ENCODE measurements around the gene USP3. TPM values are rescaled to one million over a fixed set of nuclear protein-coding genes. Genes with fewer than 3 reads are reported as not detected.

The USP3 gene
- total and polyA plus RNA-seq, 2 donors (not counting 1 experiment from before 2014, with no cell fraction given): 21.3 to 55.5 TPM

DNA sequence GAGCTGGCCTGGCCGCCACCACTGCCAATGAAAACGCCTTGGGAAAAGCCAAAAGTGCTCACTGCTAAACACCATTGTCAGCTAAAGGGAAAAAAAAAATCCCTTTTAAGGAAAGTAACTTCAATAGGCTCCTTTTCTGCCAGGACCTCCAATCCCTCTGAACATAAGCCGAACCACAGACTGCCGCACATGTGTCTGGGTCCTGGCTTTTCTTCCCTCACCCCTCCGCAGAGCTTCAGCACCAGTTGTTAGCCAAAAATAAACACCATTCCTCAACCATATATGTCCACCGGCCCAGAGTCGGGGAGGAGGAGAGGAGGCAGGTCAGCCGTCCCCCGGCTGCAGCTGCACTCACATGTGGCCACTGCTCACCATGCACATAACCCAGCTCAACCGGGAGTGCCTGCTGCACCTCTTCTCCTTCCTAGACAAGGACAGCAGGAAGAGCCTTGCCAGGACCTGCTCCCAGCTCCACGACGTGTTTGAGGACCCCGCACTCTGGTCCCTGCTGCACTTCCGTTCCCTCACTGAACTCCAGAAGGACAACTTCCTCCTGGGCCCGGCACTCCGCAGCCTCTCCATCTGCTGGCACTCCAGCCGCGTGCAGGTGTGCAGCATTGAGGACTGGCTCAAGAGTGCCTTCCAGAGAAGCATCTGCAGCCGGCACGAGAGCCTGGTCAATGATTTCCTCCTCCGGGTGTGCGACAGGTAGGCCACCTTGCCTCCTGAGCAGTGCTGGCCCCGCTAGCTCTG is 92.8 kb downstream of the USP3 start, which contains the start of gene FBXL22:
TSS of gene FBXL22 (plus strand) at position 350 of the 753 bp plus-strand sequence. CDS start at position 356, 6 bp downstream.
- H3K9ac ChIP-seq (ENCODE audit: insufficient read depth, low read length): no peak within 1 kb of the TSS

DNA sequence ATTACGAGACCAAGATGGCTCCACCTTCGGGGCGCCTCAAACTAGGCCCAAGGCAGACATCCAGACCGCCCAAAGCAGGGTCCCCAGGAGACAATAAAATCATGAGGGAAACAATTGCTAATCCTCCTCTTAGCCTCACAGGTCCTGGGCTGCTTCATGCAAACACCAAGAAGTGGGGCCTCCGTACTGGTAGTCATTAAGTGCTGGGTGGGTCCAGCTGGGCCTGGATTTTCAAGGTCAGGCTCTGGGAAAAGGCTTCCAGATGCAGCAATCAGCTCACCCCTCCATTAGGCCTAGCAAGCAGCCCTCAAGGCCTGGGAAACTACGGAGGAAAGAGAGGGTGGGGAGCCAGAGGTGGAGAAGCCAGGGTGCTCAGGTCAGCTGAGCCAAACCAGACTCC is 93.4 kb downstream of the USP3 start:
- H3K4me3 ChIP-seq (replicated peaks in 1 of 4; ENCODE audit: control extremely low read depth in 1 of 4, insufficient read depth in 1 of 4, low read depth in 3 of 4, low read length in 4 of 4): no peak overlapping the region
- H3K9ac ChIP-seq (ENCODE audit: insufficient read depth, low read length): no peak overlapping the region
- no peak overlapping the region for H3K27ac ChIP-seq (ENCODE audit: insufficient read depth, low read length)
- no peaks in the 10 kb centered on the region for H3K27me3 ChIP-seq (ENCODE audit: control insufficient read depth, insufficient read depth, low read length)
- no peak overlapping the region for H2AFZ ChIP-seq (ENCODE audit: low read length)
- H4K20me1 ChIP-seq (ENCODE audit: control insufficient read depth, extremely low read depth, insufficient read depth, low read length): no peaks in the 10 kb centered on the region
- no peaks in the 10 kb centered on the region for H3K79me2 ChIP-seq (ENCODE audit: control insufficient read depth, insufficient read depth, low read length)
- H3K4me1 ChIP-seq (ENCODE audit: control insufficient read depth, extremely low read depth, insufficient read depth, low read length): peaks cover 19% of the 10 kb centered on the region
- no peak overlapping the region for H3K4me2 ChIP-seq (ENCODE audit: extremely low read depth, insufficient read depth, low read length)
- no peak for DNase-seq (ENCODE audit: low read depth in 2 of 2)
- H3K9me3 ChIP-seq (ENCODE audit: control insufficient read depth, insufficient read depth, low read depth, low read length): no peaks in the 10 kb centered on the region
- no peaks in the 10 kb centered on the region for H3K36me3 ChIP-seq (ENCODE audit: control insufficient read depth, insufficient read depth, low read length)
- TF ChIP-seq EZH2 (IDR thresholded peaks at IDR 0.05; ENCODE audit: low read length, missing control alignments): no peak
- TF ChIP-seq, protein P1, sequence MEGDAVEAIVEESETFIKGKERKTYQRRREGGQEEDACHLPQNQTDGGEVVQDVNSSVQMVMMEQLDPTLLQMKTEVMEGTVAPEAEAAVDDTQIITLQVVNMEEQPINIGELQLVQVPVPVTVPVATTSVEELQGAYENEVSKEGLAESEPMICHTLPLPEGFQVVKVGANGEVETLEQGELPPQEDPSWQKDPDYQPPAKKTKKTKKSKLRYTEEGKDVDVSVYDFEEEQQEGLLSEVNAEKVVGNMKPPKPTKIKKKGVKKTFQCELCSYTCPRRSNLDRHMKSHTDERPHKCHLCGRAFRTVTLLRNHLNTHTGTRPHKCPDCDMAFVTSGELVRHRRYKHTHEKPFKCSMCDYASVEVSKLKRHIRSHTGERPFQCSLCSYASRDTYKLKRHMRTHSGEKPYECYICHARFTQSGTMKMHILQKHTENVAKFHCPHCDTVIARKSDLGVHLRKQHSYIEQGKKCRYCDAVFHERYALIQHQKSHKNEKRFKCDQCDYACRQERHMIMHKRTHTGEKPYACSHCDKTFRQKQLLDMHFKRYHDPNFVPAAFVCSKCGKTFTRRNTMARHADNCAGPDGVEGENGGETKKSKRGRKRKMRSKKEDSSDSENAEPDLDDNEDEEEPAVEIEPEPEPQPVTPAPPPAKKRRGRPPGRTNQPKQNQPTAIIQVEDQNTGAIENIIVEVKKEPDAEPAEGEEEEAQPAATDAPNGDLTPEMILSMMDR (conservative IDR thresholded peaks at IDR 0.05 in 1 of 2, IDR thresholded peaks at IDR 0.05 in 1 of 2; ENCODE audit: low read depth in 1 of 2, low read length in 2 of 2): no peak

More for the DNA sequence above, 92.8 kb downstream of the USP3 start, which contains the start of gene FBXL22:
- peaks cover 19% of the 10 kb centered on the region for H3K4me1 ChIP-seq (ENCODE audit: control insufficient read depth, extremely low read depth, insufficient read depth, low read length)
- TF ChIP-seq, protein P1 (conservative IDR thresholded peaks at IDR 0.05 in 1 of 2, IDR thresholded peaks at IDR 0.05 in 1 of 2; ENCODE audit: low read depth in 1 of 2, low read length in 2 of 2): no peak
- TF ChIP-seq EZH2 (IDR thresholded peaks at IDR 0.05; ENCODE audit: low read length, missing control alignments): no peak
- peak; percentile 80 to 88 for DNase-seq (ENCODE audit: low read depth in 2 of 2)
- H3K27me3 ChIP-seq (ENCODE audit: control insufficient read depth, insufficient read depth, low read length): no peaks in the 10 kb centered on the region
- H3K79me2 ChIP-seq (ENCODE audit: control insufficient read depth, insufficient read depth, low read length): no peaks in the 10 kb centered on the region
- H3K36me3 ChIP-seq (ENCODE audit: control insufficient read depth, insufficient read depth, low read length): no peaks in the 10 kb centered on the region
- no peaks in the 10 kb centered on the region for H3K9me3 ChIP-seq (ENCODE audit: control insufficient read depth, insufficient read depth, low read depth, low read length)
- H4K20me1 ChIP-seq (ENCODE audit: control insufficient read depth, extremely low read depth, insufficient read depth, low read length): no peaks in the 10 kb centered on the region
- peak within 1 kb of the TSS; percentile 18 for H3K27ac ChIP-seq (ENCODE audit: insufficient read depth, low read length)
- peak within 1 kb of the TSS; percentile 33 for H3K4me2 ChIP-seq (ENCODE audit: extremely low read depth, insufficient read depth, low read length)
- peak within 1 kb of the TSS in 1 of 4 experiments; percentile 25 for H3K4me3 ChIP-seq (replicated peaks in 1 of 4; ENCODE audit: control extremely low read depth in 1 of 4, insufficient read depth in 1 of 4, low read depth in 3 of 4, low read length in 4 of 4)
- peak within 1 kb of the TSS; percentile 25 for H2AFZ ChIP-seq (ENCODE audit: low read length)

DNA sequence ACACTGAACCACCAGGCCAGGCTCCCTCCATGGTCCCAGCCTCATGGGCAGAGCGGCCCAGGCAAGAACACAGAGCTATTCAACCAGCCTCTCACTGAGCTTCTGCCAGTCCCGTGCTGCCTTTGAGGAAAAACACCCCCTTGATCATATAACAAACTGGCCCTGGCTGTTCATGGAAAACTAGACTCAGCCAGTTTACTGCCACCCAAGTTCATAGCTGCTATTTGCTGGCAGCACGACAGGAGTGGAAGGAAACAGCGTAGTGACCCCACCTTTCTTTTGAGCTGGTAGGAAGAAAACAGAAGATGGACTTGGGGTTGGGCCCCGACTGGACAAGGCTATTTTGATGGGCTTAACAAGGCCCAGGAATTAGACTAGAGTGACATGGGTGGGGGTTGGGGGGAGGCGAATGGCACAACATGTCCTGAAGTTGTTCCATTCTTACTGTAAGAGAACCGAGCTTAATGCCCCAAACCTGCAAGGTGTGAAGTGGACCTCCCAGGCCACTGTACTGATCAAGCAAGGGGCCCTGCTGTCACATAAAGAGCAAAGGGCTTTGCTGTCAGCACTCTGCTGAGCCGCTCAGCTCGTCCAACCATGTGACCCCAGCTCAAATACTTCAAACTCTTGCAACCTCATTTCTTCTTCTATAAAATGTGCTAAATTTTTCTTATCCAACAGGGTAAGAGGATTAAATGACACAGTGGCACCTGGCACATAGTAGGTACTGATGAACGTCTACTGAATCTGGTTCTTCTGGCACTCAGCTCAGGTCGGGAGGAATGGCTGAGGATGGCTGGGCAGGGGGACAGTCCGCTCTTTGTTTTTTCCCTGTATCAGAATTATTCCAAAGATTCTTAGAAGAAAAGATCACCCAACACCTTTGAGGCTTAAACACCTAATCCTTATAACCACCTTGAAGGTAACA is 94.3 kb downstream of the USP3 start:
- TF ChIP-seq, protein P1 (conservative IDR thresholded peaks at IDR 0.05 in 1 of 2, IDR thresholded peaks at IDR 0.05 in 1 of 2; ENCODE audit: low read depth in 1 of 2, low read length in 2 of 2): no peak
- no peak for TF ChIP-seq EZH2 (IDR thresholded peaks at IDR 0.05; ENCODE audit: low read length, missing control alignments)
- H3K27ac ChIP-seq (ENCODE audit: insufficient read depth, low read length): no peak overlapping the region
- H3K4me2 ChIP-seq (ENCODE audit: extremely low read depth, insufficient read depth, low read length): no peak overlapping the region
- H3K9me3 ChIP-seq (ENCODE audit: control insufficient read depth, insufficient read depth, low read depth, low read length): no peaks in the 10 kb centered on the region
- H3K36me3 ChIP-seq (ENCODE audit: control insufficient read depth, insufficient read depth, low read length): no peaks in the 10 kb centered on the region
- H3K79me2 ChIP-seq (ENCODE audit: control insufficient read depth, insufficient read depth, low read length): no peaks in the 10 kb centered on the region
- DNase-seq (ENCODE audit: low read depth in 2 of 2): peak; percentile 26 to 32
- peaks cover 19% of the 10 kb centered on the region for H3K4me1 ChIP-seq (ENCODE audit: control insufficient read depth, extremely low read depth, insufficient read depth, low read length)
- H3K4me3 ChIP-seq (replicated peaks in 1 of 4; ENCODE audit: control extremely low read depth in 1 of 4, insufficient read depth in 1 of 4, low read depth in 3 of 4, low read length in 4 of 4): no peak overlapping the region
- H2AFZ ChIP-seq (ENCODE audit: low read length): no peak overlapping the region
- no peaks in the 10 kb centered on the region for H4K20me1 ChIP-seq (ENCODE audit: control insufficient read depth, extremely low read depth, insufficient read depth, low read length)
- H3K9ac ChIP-seq (ENCODE audit: insufficient read depth, low read length): no peak overlapping the region
- H3K27me3 ChIP-seq (ENCODE audit: control insufficient read depth, insufficient read depth, low read length): no peaks in the 10 kb centered on the region
